Measurements from ENCODE around the gene LGALS3BP.

GRCh38 chr17:78961571-78961970 is 18.2 kb downstream of the LGALS3BP start:
- TF ChIP-seq CTCF (IDR thresholded peaks at IDR 0.05): no peak
- no peak for TF ChIP-seq ZBTB21 (CRISPR knock-in tag; IDR thresholded peaks at IDR 0.05; ENCODE audit: borderline replicate concordance)
- no peak for TF ChIP-seq MLX (CRISPR knock-in tag; IDR thresholded peaks at IDR 0.05)
- TF ChIP-seq SP1 (CRISPR knock-in tag; conservative IDR thresholded peaks at IDR 0.05): no peak

Data from WTC11 (cell line).